K562 (cell line): ENCODE results near the gene B4GALT4.

Experiments used
- BRF1 ChIP-seq: IDR thresholded peaks from 3 replicates; pipeline ENCODE4 v1.6.1; 2011; ENCODE audit warnings: borderline replicate concordance, mild to moderate bottlenecking; ENCODE audit not compliant: insufficient read length; ENCODE audit errors: extremely low read depth
- CEBPB ChIP-seq: fragments of 450-650 bp; IDR thresholded peaks from 2 replicates; pipeline ENCODE4 v1.6.1; 2016; ENCODE audit warnings: missing genetic modification characterization, missing compliant biosample characterization
- EP300 ChIP-seq: IDR thresholded peaks from 2 replicates; pipeline ENCODE4 v1.6.1; 2012; ENCODE audit warnings: low read length, improper control_type of control experiment
- TEAD4 ChIP-seq, 2 experiments: sonication (generic) in 1 of 2; formaldehyde crosslinking in 1 of 2; IDR thresholded peaks; 2 replicates each; pipeline versions ENCODE4 v1.6.1 to v1.8.0; 2012 to 2022; ENCODE audit warnings: borderline replicate concordance in 1 of 2, inconsistent platforms in 1 of 2, low read length in 1 of 2, mild to moderate bottlenecking in 1 of 2, missing genetic modification reagents in 1 of 2
- ZNF23 ChIP-seq: fragments of 250-450 bp; sonication (Bioruptor Pico); IDR thresholded peaks from 2 replicates; pipeline ENCODE4 v1.4.0; 2020; ENCODE audit warnings: mild to moderate bottlenecking
- ZNF311 ChIP-seq: fragments of 250-450 bp; sonication (Bioruptor Pico); IDR thresholded peaks from 2 replicates; pipeline ENCODE4 v1.4.0; 2020; ENCODE audit warnings: mild to moderate bottlenecking, moderate library complexity
- TF ChIP-seq, protein P1 (sequence below): fragments of 250-450 bp; sonication (Bioruptor Pico); IDR thresholded peaks from 2 replicates; pipeline ENCODE4 v1.5.0; 2020; ENCODE audit warnings: mild to moderate bottlenecking, borderline replicate concordance
- TF ChIP-seq, protein P2 (sequence below): sonication (generic); formaldehyde crosslinking; IDR thresholded peaks from 2 replicates; pipeline ENCODE4 v1.8.0; 2022; ENCODE audit warnings: missing genetic modification reagents, mild to moderate bottlenecking, moderate library complexity, borderline replicate concordance

DNA sequence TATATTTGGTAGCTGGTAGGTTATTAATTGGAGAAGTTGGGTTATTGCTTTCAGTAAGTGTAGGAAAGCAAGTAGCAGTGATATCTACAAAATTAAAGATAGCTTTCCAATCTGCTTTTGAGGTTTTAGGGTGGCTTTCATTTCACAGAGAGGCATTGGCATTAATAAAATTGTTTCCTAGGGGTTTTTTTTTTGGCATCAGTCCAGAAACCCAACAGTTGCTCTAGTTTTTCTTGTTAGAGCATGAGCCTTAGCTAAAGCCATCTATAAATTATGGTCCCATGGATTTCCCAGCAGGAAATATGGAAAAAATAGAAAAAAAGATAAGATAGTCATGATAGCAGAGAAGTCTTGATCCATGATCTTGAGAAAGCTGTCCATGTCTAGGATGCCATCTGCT is 3.0 kb upstream of the B4GALT4 start:
- TF ChIP-seq CEBPB (tag), result no peak
- TF ChIP-seq, protein P1, sequence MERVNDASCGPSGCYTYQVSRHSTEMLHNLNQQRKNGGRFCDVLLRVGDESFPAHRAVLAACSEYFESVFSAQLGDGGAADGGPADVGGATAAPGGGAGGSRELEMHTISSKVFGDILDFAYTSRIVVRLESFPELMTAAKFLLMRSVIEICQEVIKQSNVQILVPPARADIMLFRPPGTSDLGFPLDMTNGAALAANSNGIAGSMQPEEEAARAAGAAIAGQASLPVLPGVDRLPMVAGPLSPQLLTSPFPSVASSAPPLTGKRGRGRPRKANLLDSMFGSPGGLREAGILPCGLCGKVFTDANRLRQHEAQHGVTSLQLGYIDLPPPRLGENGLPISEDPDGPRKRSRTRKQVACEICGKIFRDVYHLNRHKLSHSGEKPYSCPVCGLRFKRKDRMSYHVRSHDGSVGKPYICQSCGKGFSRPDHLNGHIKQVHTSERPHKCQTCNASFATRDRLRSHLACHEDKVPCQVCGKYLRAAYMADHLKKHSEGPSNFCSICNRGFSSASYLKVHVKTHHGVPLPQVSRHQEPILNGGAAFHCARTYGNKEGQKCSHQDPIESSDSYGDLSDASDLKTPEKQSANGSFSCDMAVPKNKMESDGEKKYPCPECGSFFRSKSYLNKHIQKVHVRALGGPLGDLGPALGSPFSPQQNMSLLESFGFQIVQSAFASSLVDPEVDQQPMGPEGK (CRISPR knock-in tag), result no peak
- no peak for TF ChIP-seq ZNF311 (CRISPR knock-in tag)
- no peak for TF ChIP-seq EP300
- no peak for TF ChIP-seq BRF1
- no peak for TF ChIP-seq ZNF23 (CRISPR knock-in tag)
- no peak for TF ChIP-seq TEAD4 (IDR thresholded peaks at IDR 0.05; ENCODE audit: low read length)
- no peak for TF ChIP-seq TEAD4 (CRISPR knock-in tag; IDR thresholded peaks at IDR 0.05; ENCODE audit: borderline replicate concordance)
- TF ChIP-seq, protein P2, sequence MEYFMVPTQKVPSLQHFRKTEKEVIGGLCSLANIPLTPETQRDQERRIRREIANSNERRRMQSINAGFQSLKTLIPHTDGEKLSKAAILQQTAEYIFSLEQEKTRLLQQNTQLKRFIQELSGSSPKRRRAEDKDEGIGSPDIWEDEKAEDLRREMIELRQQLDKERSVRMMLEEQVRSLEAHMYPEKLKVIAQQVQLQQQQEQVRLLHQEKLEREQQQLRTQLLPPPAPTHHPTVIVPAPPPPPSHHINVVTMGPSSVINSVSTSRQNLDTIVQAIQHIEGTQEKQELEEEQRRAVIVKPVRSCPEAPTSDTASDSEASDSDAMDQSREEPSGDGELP (CRISPR knock-in tag), result no peak
